Skin of body (tissue), 2 donors: ENCODE measurements around the gene FAM32A. TPM values are rescaled to one million over a fixed set of nuclear protein-coding genes. Genes with fewer than 3 reads are reported as not detected.

Experiments
- DNase-seq: peaks from one replicate; lab custom pipeline; 2025; lab: John Stamatoyannopoulos, UW
- total RNA-seq: library from RNA; depleted of rRNA; stranded (reverse); fragments of >200 nt; gene quantifications from one replicate; pipeline ENCODE4 v1.2.3, GENCODE V29; 2014

FAM32A gene
- total RNA-seq, 1 donor from 2014 or later = 51.8 TPM

- no peak for DNase-seq
Observed at GRCh38 chr19:16224293-16225045, 39.3 kb downstream of the FAM32A start.

- DNase-seq = no peak
Observed at GRCh38 chr19:16225279-16226183, 40.3 kb downstream of the FAM32A start.

GRCh38 chr19:16226184-16226591 lies 41.0 kb downstream of the FAM32A start:
- DNase-seq = no peak

GRCh38 chr19:16226878-16227836 lies 41.9 kb downstream of the FAM32A start:
- no peak for DNase-seq

GRCh38 chr19:16227837-16228636 lies 42.8 kb downstream of the FAM32A start:
- DNase-seq = no peak

GRCh38 chr19:16228637-16229321 lies 43.6 kb downstream of the FAM32A start:
- no peak for DNase-seq

GRCh38 chr19:16229322-16229641 lies 44.1 kb downstream of the FAM32A start:
- DNase-seq = no peak

- no peak for DNase-seq
Observed at GRCh38 chr19:16232127-16232526, 46.9 kb downstream of the FAM32A start.

- DNase-seq = no peak
Observed at GRCh38 chr19:16232568-16232967, 47.4 kb downstream of the FAM32A start.

- no peak for DNase-seq
Observed at GRCh38 chr19:16233081-16233776, 48.0 kb downstream of the FAM32A start.

- DNase-seq = no peak
Observed at GRCh38 chr19:16233836-16234551, 48.8 kb downstream of the FAM32A start.

GRCh38 chr19:16234552-16235445 lies 49.6 kb downstream of the FAM32A start:
- no peak for DNase-seq

- no peak for DNase-seq
Observed at GRCh38 chr19:16235811-16236652, 50.8 kb downstream of the FAM32A start.
